ENCODE data around the gene CNGB1.

DNA sequence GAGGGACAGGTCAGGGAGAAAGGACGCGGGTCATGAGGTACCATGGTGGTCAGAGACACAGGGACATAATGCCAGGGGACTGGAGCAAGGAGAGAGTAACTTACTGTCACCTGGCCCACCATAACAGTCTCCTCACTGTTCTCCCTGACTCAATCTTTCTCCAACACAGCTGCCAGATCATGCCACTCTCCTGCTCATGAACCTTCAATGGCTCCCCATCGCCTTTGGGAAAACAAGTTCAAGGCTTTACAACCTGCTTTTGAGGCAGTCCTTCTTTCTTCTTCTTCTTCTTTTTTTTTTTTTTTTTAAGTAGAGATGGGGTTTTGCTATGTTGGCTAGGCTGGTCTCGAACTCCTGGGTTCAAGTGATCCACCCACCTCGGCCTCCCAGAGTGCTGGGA lies 22.9 kb downstream of the CNGB1 start:
- TF ChIP-seq, protein P1, sequence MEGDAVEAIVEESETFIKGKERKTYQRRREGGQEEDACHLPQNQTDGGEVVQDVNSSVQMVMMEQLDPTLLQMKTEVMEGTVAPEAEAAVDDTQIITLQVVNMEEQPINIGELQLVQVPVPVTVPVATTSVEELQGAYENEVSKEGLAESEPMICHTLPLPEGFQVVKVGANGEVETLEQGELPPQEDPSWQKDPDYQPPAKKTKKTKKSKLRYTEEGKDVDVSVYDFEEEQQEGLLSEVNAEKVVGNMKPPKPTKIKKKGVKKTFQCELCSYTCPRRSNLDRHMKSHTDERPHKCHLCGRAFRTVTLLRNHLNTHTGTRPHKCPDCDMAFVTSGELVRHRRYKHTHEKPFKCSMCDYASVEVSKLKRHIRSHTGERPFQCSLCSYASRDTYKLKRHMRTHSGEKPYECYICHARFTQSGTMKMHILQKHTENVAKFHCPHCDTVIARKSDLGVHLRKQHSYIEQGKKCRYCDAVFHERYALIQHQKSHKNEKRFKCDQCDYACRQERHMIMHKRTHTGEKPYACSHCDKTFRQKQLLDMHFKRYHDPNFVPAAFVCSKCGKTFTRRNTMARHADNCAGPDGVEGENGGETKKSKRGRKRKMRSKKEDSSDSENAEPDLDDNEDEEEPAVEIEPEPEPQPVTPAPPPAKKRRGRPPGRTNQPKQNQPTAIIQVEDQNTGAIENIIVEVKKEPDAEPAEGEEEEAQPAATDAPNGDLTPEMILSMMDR (IDR thresholded peaks at IDR 0.05): no peak
- TF ChIP-seq EZH2 (IDR thresholded peaks at IDR 0.05): no peak
